GM12872 (cell line): Measurements from ENCODE around the gene MINDY1.

Source experiments
- CTCF ChIP-seq: IDR thresholded peaks from 3 replicates; pipeline ENCODE4 v1.5.1; 2011; ENCODE audit warnings: low read depth, mild to moderate bottlenecking, low read length, moderate library complexity; ENCODE audit not compliant: insufficient read depth

Gene MINDY1

GRCh38 chr1:150981805-150982712 is 24.6 kb downstream of the MINDY1 start, which contains the start of gene ANXA9:
TSS of gene ANXA9 (plus strand) at chr1:150982292. CDS start at chr1:150983106, 814 bp downstream.
- TF ChIP-seq CTCF = no peak

- TF ChIP-seq CTCF = no peak
These were observed 25.4 kb downstream of the MINDY1 start for GRCh38 chr1:150981177-150981804.

GRCh38 chr1:150979092-150980056 is 27.3 kb downstream of the MINDY1 start:
- TF ChIP-seq CTCF = peak; percentile 100

GRCh38 chr1:150976879-150977694 is 29.6 kb downstream of the MINDY1 start:
- TF ChIP-seq CTCF = no peak

- TF ChIP-seq CTCF = no peak
These were observed 30.3 kb downstream of the MINDY1 start for GRCh38 chr1:150976401-150976821.

GRCh38 chr1:150974580-150975478 is 31.9 kb downstream of the MINDY1 start, which contains the start of gene CERS2:
TSS of gene CERS2 (minus strand) at chr1:150974835. CDS start at chr1:150969090, 5,745 bp downstream.
- no peak for TF ChIP-seq CTCF
